Ovary (tissue), 9 donors: ENCODE data around the gene OLIG2. TPM values are rescaled to one million over a fixed set of nuclear protein-coding genes. Genes with fewer than 3 reads are reported as not detected.

Experiments used
- DNase-seq, 5 donors: peaks; one replicate each; pipeline ENCODE4 v3.0.0-alpha.2; 2019 to 2020
- H3K27ac ChIP-seq, 2 donors: fragments of 200-600 bp; one replicate each; pipeline versions ENCODE4 v1.5.1 to v1.8.0; 2019 to 2022
- H3K27me3 ChIP-seq: fragments of 200-600 bp; one replicate; pipeline ENCODE4 v1.8.0; 2022
- H3K36me3 ChIP-seq: fragments of 200-600 bp; sonication (generic); one replicate; pipeline ENCODE4 v1.5.1; 2019
- H3K4me1 ChIP-seq: one replicate; pipeline ENCODE4 v1.8.1; 2013; ENCODE audit warnings: mild to moderate bottlenecking, moderate library complexity; ENCODE audit not compliant: insufficient read depth
- H3K4me3 ChIP-seq: fragments of 200-600 bp; sonication (generic); one replicate; pipeline ENCODE4 v1.5.1; 2017
- H3K9me3 ChIP-seq, 2 donors: fragments of 200-600 bp in 1 of 2; sonication (generic) in 1 of 2; one replicate each; pipeline versions ENCODE4 v1.5.1 to v1.8.1; 2013 to 2019; ENCODE audit warnings: mild to moderate bottlenecking in 1 of 2, moderate library complexity in 1 of 2
- CTCF ChIP-seq, 3 donors: fragments of 450-650 bp in 2 of 3; fragments of 200-600 bp in 1 of 3; IDR thresholded peaks; one replicate each; pipeline versions ENCODE4 v1.5.1 to v1.8.0; 2016 to 2022; ENCODE audit warnings: antibody characterized with exemption in 3 of 3, mild to moderate bottlenecking in 1 of 3
- EP300 ChIP-seq: sonication (generic); formaldehyde crosslinking; IDR thresholded peaks from one replicate; pipeline ENCODE4 v1.6.1; 2017; ENCODE audit warnings: antibody characterized with exemption
- POLR2A ChIP-seq: fragments of 450-650 bp; IDR thresholded peaks from one replicate; pipeline ENCODE4 v1.6.1; 2017; ENCODE audit warnings: antibody characterized with exemption, mild to moderate bottlenecking, moderate library complexity
- WGBS, 3 donors: extraction: QIAGEN DNeasy Blood & Tissue Kit in 1 of 3; methylation state at CpG; one replicate each; pipeline versions ENCODE4 v1.1.5 to v1.1.7; 2013 to 2017; 5-methylcytosine and 5-hydroxymethylcytosine counted together
- intact Hi-C, 4 donors: fragments of 100-400 bp; cut with DNase I; formaldehyde crosslinking; loops; one replicate each; pipeline versions ENCODE4 v1.11.0 to v1.15.1; 2022 to 2023
- polyA plus RNA-seq, 2 donors: library from polyadenylated mRNA; stranded (reverse); fragments of 200-250 nt in 1 of 2; fragments of 350-450 nt in 1 of 2; fragmentation: Illumina TruSeq in 1 of 2; extraction: RNeasy Lipid Tissue Mini Kit (QIAGEN cat#74804) in 1 of 2; gene quantifications; one replicate each; pipeline ENCODE4 v1.2.3, GENCODE V29; 2013 to 2014
- total RNA-seq, 7 donors: library from RNA; depleted of rRNA in 2 of 7; stranded (reverse); fragments of >200 nt in 2 of 7; fragmentation: NEBNext Ultra II Directional in 3 of 7; extraction: Animal tissue kit (Norgen Biotek cat#: 25700) in 3 of 7; gene quantifications; one replicate each; pipeline versions ENCODE4 v1.1.0 to v1.2.4, GENCODE V29; 2016 to 2023
- donor health status: DM: no; HTN: no; CAD: no; lungs with moderate emphysema.
- donor health status: DM: no; HTN: no; CAD: no.
- donor health status: Bipolar disorder and iron deficiency.
- donor health status: DM: yes; HTN: yes; CAD: no.
- donor health status: DM: no; HTN: no; CAD: no.
- donor health status: DM: yes; HTN: yes; CAD: no.

Gene OLIG2
- total and polyA plus RNA-seq, 9 donors = not detected

- Histone ChIP-seq H3K9me3 (no peaks in the 10 kb centered on the region), H3K4me3 (no peak overlapping the region), H3K27me3 (no peaks in the 10 kb centered on the region), H3K27ac (no peak overlapping the region), H3K4me1 (no peaks in the 10 kb centered on the region), H3K36me3 (no peaks in the 10 kb centered on the region)
- TF ChIP-seq POLR2A (no peak), CTCF (IDR thresholded peaks at IDR 0.05) (no peak), EP300 (no peak)
- intact Hi-C loops = loop anchor here in 1 of 4 donors (5.0 kb wide), 1 partner anchor 35 kb away; no protein-coding TSS in a partner anchor
- DNase-seq = no peak
- WGBS, 3 donors = 80 to 84% (median 81%) methylated on average over 10 to 11 of the region's 11 CpGs
Measured at GRCh38 chr21:33057385-33057940, 31.7 kb downstream of the OLIG2 start.

- no peak for DNase-seq
- Histone ChIP-seq H3K9me3 (no peaks in the 10 kb centered on the region), H3K4me1 (no peaks in the 10 kb centered on the region), H3K27ac (no peak overlapping the region), H3K36me3 (no peaks in the 10 kb centered on the region), H3K27me3 (no peaks in the 10 kb centered on the region), H3K4me3 (no peak overlapping the region)
- intact Hi-C loops = loop anchor here in 1 of 4 donors (5.0 kb wide), 1 partner anchor 36 kb away; no protein-coding TSS in a partner anchor
- 39 to 55% (median 48%) methylated on average over 6 of the region's 6 CpGs for WGBS, 3 donors
- TF ChIP-seq EP300 (no peak), POLR2A (no peak), CTCF (IDR thresholded peaks at IDR 0.05) (no peak)
Measured at GRCh38 chr21:33058527-33058926, 32.8 kb downstream of the OLIG2 start.

GRCh38 chr21:33058957-33059356 is 33.2 kb downstream of the OLIG2 start:
- intact Hi-C loops = loop anchor here in 1 of 4 donors (5.0 kb wide), 1 partner anchor 37 kb away; no protein-coding TSS in a partner anchor
- no peak overlapping the region for H3K27ac ChIP-seq
- no peak for DNase-seq
- 41 to 56% (median 54%) methylated on average over 6 of the region's 6 CpGs for WGBS, 3 donors
- no peak overlapping the region for H3K4me3 ChIP-seq
- no peaks in the 10 kb centered on the region for H3K4me1 ChIP-seq
- H3K9me3 ChIP-seq = no peaks in the 10 kb centered on the region
- H3K36me3 ChIP-seq = no peaks in the 10 kb centered on the region
- TF ChIP-seq POLR2A = no peak
- no peak for TF ChIP-seq EP300
- TF ChIP-seq CTCF (IDR thresholded peaks at IDR 0.05) = no peak
- H3K27me3 ChIP-seq = no peaks in the 10 kb centered on the region

- H3K4me1 ChIP-seq = no peaks in the 10 kb centered on the region
- no peaks in the 10 kb centered on the region for H3K9me3 ChIP-seq
- no peak overlapping the region for H3K4me3 ChIP-seq
- no peaks in the 10 kb centered on the region for H3K27me3 ChIP-seq
- intact Hi-C loops = loop anchor here in 1 of 4 donors (5.0 kb wide), 1 partner anchor 37 kb away; no protein-coding TSS in a partner anchor
- H3K27ac ChIP-seq = no peak overlapping the region
- 38 to 49% (median 38%) methylated on average over 2 of the region's 2 CpGs for WGBS, 3 donors
- TF ChIP-seq CTCF (IDR thresholded peaks at IDR 0.05) = no peak
- no peak for TF ChIP-seq POLR2A
- no peak for TF ChIP-seq EP300
- H3K36me3 ChIP-seq = no peaks in the 10 kb centered on the region
- no peak for DNase-seq
Measured at GRCh38 chr21:33059380-33059841, 33.7 kb downstream of the OLIG2 start.
